Measurements from ENCODE around the gene GPS2. TPM values are rescaled to one million over a fixed set of nuclear protein-coding genes. Genes with fewer than 3 reads are reported as not detected.

The GPS2 gene
- total and polyA plus RNA-seq, 2 donors (not counting 1 experiment from before 2014, with no cell fraction given) = 137 to 225 TPM

GRCh38 chr17:7262935-7263800 lies 52.0 kb downstream of the GPS2 start:
- Histone ChIP-seq H3K36me3 (replicated peaks in 1 of 2; ENCODE audit: control extremely low read depth in 1 of 2, control insufficient read depth in 1 of 2, extremely low read depth in 1 of 2, insufficient read depth in 2 of 2, low read length in 1 of 2) (peaks cover 3 to 14% of the 10 kb centered on the region in 2 experiments), H2AFZ (ENCODE audit: insufficient read depth, low read depth, low read length, poor library complexity, severe bottlenecking) (peak overlapping the region; percentile 77), H3K27me3 (replicated peaks in 1 of 4; ENCODE audit: control extremely low read depth in 1 of 4, control insufficient read depth in 3 of 4, insufficient read depth in 4 of 4, low read length in 3 of 4) (peaks cover 0 to 17% (median 8%) of the 10 kb centered on the region in 4 experiments), H3K79me2 (ENCODE audit: control insufficient read depth, insufficient read depth, low read length) (no peaks in the 10 kb centered on the region), H3K4me2 (replicated peaks; ENCODE audit: low read depth, low read length, poor library complexity, severe bottlenecking) (peak overlapping the region; percentile 99), H3K4me1 (ENCODE audit: control insufficient read depth in 2 of 2, insufficient read depth in 2 of 2, low read length in 2 of 2) (peaks cover 27 to 32% of the 10 kb centered on the region in 2 donors), H3K9ac (ENCODE audit: low read length) (peak overlapping the region; percentile 58), H3K27ac (ENCODE audit: low read length in 2 of 2) (no peak overlapping the region), H4K20me1 (ENCODE audit: control insufficient read depth, insufficient read depth, low read length, poor library complexity, severe bottlenecking) (no peaks in the 10 kb centered on the region), H3K4me3 (ENCODE audit: control extremely low read depth in 1 of 5, extremely low read depth in 1 of 5, insufficient read depth in 1 of 5, low read depth in 2 of 5, low read length in 4 of 5) (peak overlapping the region in 4 of 5 experiments; percentile 20 to 38 (median 35)), H3K9me3 (ENCODE audit: control extremely low read depth in 1 of 3, control insufficient read depth in 2 of 3, insufficient read depth in 1 of 3, low read length in 2 of 3) (peaks cover 0 to 4% (median 0%) of the 10 kb centered on the region in 3 donors)
- ATAC-seq (ENCODE audit: low read depth) (peak; percentile 16), DNase-seq (peak; percentile 51)
- POLR2A ChIA-PET = no interaction called here
- Mint-ChIP-seq H3K27me3 (peaks cover 23% of the 10 kb centered on the region), H3K9me3 (ENCODE audit: insufficient read depth) (no peaks in the 10 kb centered on the region), H3K27ac (peak overlapping the region; percentile 66), H3K4me1 (peaks cover 27% of the 10 kb centered on the region), H3K4me3 (peak overlapping the region; percentile 72)
- TF ChIP-seq, protein P1, sequence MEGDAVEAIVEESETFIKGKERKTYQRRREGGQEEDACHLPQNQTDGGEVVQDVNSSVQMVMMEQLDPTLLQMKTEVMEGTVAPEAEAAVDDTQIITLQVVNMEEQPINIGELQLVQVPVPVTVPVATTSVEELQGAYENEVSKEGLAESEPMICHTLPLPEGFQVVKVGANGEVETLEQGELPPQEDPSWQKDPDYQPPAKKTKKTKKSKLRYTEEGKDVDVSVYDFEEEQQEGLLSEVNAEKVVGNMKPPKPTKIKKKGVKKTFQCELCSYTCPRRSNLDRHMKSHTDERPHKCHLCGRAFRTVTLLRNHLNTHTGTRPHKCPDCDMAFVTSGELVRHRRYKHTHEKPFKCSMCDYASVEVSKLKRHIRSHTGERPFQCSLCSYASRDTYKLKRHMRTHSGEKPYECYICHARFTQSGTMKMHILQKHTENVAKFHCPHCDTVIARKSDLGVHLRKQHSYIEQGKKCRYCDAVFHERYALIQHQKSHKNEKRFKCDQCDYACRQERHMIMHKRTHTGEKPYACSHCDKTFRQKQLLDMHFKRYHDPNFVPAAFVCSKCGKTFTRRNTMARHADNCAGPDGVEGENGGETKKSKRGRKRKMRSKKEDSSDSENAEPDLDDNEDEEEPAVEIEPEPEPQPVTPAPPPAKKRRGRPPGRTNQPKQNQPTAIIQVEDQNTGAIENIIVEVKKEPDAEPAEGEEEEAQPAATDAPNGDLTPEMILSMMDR (IDR thresholded peaks at IDR 0.05) = no peak
- CTCF ChIA-PET = interaction anchor here (0.6 kb wide), 1 partner anchor 49 kb away, joined by 3 read pairs; no protein-coding TSS in a partner anchor
- WGBS (ENCODE audit: insufficient coverage) = 1% methylated on average over 15 of the region's 26 CpGs
- intact Hi-C loops (cut with micrococcal nuclease) = loop anchor here (2.0 kb wide), 1 partner anchor 18 kb away; the partner anchor contains the start of gene SLC2A4

Small RNAs within 50 kb of the gene (small RNA-seq; reads per million reads assigned to genes)
- gene AC026954.2 (ENCODE audit: insufficient read length, low read depth, low replicate concordance) = not detected
- not detected for gene RF00019 (ENCODE audit: insufficient read length, low read depth, low replicate concordance)

Other genes with a start within 250 kb of the GPS2 start
Only the 30 nearest of the 34 such genes appear.
- not detected in 2 replicates for gene ASGR2, start 200.5 kb downstream of the GPS2 start, total RNA-seq
- 0.30 and 1.00 TPM in 2 replicates for gene ASGR2, start 200.5 kb downstream of the GPS2 start, polyA plus RNA-seq
- 0.32 TPM in 1 of 2 replicates, not detected in the other for gene ASGR1, start 136.0 kb downstream of the GPS2 start, total RNA-seq
- 0.43 and 0.46 TPM in 2 replicates for gene ASGR1, start 136.0 kb downstream of the GPS2 start, polyA plus RNA-seq
- gene DLG4, start 95.5 kb downstream of the GPS2 start, total RNA-seq = 12.0 and 12.5 TPM in 2 replicates
- gene DLG4, start 95.5 kb downstream of the GPS2 start, polyA plus RNA-seq = 2.0 and 2.5 TPM in 2 replicates
- 640 and 655 TPM in 2 replicates for gene ACADVL, start 95.4 kb downstream of the GPS2 start, total RNA-seq
- 696 and 903 TPM in 2 replicates for gene ACADVL, start 95.4 kb downstream of the GPS2 start, polyA plus RNA-seq
- 104 and 116 TPM in 2 replicates for gene DVL2, start 80.8 kb downstream of the GPS2 start, total RNA-seq
- gene DVL2, start 80.8 kb downstream of the GPS2 start, polyA plus RNA-seq = 14.6 and 22.5 TPM in 2 replicates
- gene PHF23, start 75.9 kb downstream of the GPS2 start, total RNA-seq = 42.3 and 45.8 TPM in 2 replicates
- gene PHF23, start 75.9 kb downstream of the GPS2 start, polyA plus RNA-seq = 15.7 and 17.6 TPM in 2 replicates
- 350 and 371 TPM in 2 replicates for gene GABARAP, start 72.9 kb downstream of the GPS2 start, total RNA-seq
- gene GABARAP, start 72.9 kb downstream of the GPS2 start, polyA plus RNA-seq = 201 and 323 TPM in 2 replicates
- gene CTDNEP1, start 63.6 kb downstream of the GPS2 start, total RNA-seq = 160 and 162 TPM in 2 replicates
- 108 and 125 TPM in 2 replicates for gene CTDNEP1, start 63.6 kb downstream of the GPS2 start, polyA plus RNA-seq
- 42.2 and 48.0 TPM in 2 replicates for gene ELP5, start 63.1 kb downstream of the GPS2 start, total RNA-seq
- 69.9 and 77.9 TPM in 2 replicates for gene ELP5, start 63.1 kb downstream of the GPS2 start, polyA plus RNA-seq
- gene CLDN7, start 52.9 kb downstream of the GPS2 start, total RNA-seq = 1.2 TPM in 2 replicates
- 5.8 and 10.8 TPM in 2 replicates for gene CLDN7, start 52.9 kb downstream of the GPS2 start, polyA plus RNA-seq
- not detected in 2 replicates for gene SLC2A4, start 33.6 kb downstream of the GPS2 start, total RNA-seq
- gene SLC2A4, start 33.6 kb downstream of the GPS2 start, polyA plus RNA-seq = not detected in 2 replicates
- gene YBX2, start 20.7 kb downstream of the GPS2 start, total RNA-seq = 0.22 TPM in 1 of 2 replicates, not detected in the other
- gene YBX2, start 20.7 kb downstream of the GPS2 start, polyA plus RNA-seq = 0.15 TPM in 1 of 2 replicates, not detected in the other
- gene EIF5A, start 7.7 kb downstream of the GPS2 start, total RNA-seq = 233 and 236 TPM in 2 replicates
- gene EIF5A, start 7.7 kb downstream of the GPS2 start, polyA plus RNA-seq = 576 and 769 TPM in 2 replicates
- gene NEURL4, start 14.0 kb upstream of the GPS2 start, total RNA-seq = 85.2 and 89.2 TPM in 2 replicates
- gene NEURL4, start 14.0 kb upstream of the GPS2 start, polyA plus RNA-seq = 54.6 and 82.6 TPM in 2 replicates
- 371 and 392 TPM in 2 replicates for gene ACAP1, start 21.2 kb upstream of the GPS2 start, total RNA-seq
- gene ACAP1, start 21.2 kb upstream of the GPS2 start, polyA plus RNA-seq = 412 and 471 TPM in 2 replicates
- 13.4 and 15.4 TPM in 2 replicates for gene KCTD11, start 36.8 kb upstream of the GPS2 start, total RNA-seq
- gene KCTD11, start 36.8 kb upstream of the GPS2 start, polyA plus RNA-seq = 3.1 and 4.3 TPM in 2 replicates
- gene TMEM95, start 39.8 kb upstream of the GPS2 start, total RNA-seq = 0.25 TPM in 1 of 2 replicates, not detected in the other
- gene TMEM95, start 39.8 kb upstream of the GPS2 start, polyA plus RNA-seq = not detected in 2 replicates
- gene TNK1, start 65.7 kb upstream of the GPS2 start, total RNA-seq = 10.0 and 11.7 TPM in 2 replicates
- 22.5 and 23.7 TPM in 2 replicates for gene TNK1, start 65.7 kb upstream of the GPS2 start, polyA plus RNA-seq
- 31.1 and 31.6 TPM in 2 replicates for gene PLSCR3, start 79.2 kb upstream of the GPS2 start, total RNA-seq
- gene PLSCR3, start 79.2 kb upstream of the GPS2 start, polyA plus RNA-seq = 82.3 and 122 TPM in 2 replicates
- gene TMEM256, start 88.7 kb upstream of the GPS2 start, total RNA-seq = 64.5 and 67.8 TPM in 2 replicates
- gene TMEM256, start 88.7 kb upstream of the GPS2 start, polyA plus RNA-seq = 29.2 and 65.4 TPM in 2 replicates
- 1.7 and 3.4 TPM in 2 replicates for gene NLGN2, start 92.5 kb upstream of the GPS2 start, total RNA-seq
- 0.52 and 0.68 TPM in 2 replicates for gene NLGN2, start 92.5 kb upstream of the GPS2 start, polyA plus RNA-seq
- not detected in 2 replicates for gene SPEM1, start 105.0 kb upstream of the GPS2 start, total RNA-seq
- not detected in 2 replicates for gene SPEM1, start 105.0 kb upstream of the GPS2 start, polyA plus RNA-seq
- gene SPEM2, start 110.3 kb upstream of the GPS2 start, total RNA-seq = not detected in 2 replicates
- not detected in 2 replicates for gene SPEM2, start 110.3 kb upstream of the GPS2 start, polyA plus RNA-seq
- not detected in 2 replicates for gene SPEM3, start 113.5 kb upstream of the GPS2 start, total RNA-seq
- gene SPEM3, start 113.5 kb upstream of the GPS2 start, polyA plus RNA-seq = not detected in 2 replicates
- gene TMEM102, start 120.1 kb upstream of the GPS2 start, total RNA-seq = 17.7 and 19.1 TPM in 2 replicates
- 5.9 and 10.8 TPM in 2 replicates for gene TMEM102, start 120.1 kb upstream of the GPS2 start, polyA plus RNA-seq
- gene FGF11, start 124.2 kb upstream of the GPS2 start, total RNA-seq = 2.8 and 4.6 TPM in 2 replicates
- 2.7 and 3.3 TPM in 2 replicates for gene FGF11, start 124.2 kb upstream of the GPS2 start, polyA plus RNA-seq
- 6.2 and 6.6 TPM in 2 replicates for gene CHRNB1, start 129.7 kb upstream of the GPS2 start, total RNA-seq
- 5.8 and 7.2 TPM in 2 replicates for gene CHRNB1, start 129.7 kb upstream of the GPS2 start, polyA plus RNA-seq
- gene ZBTB4, start 164.3 kb upstream of the GPS2 start, total RNA-seq = 59.4 and 62.4 TPM in 2 replicates
- gene ZBTB4, start 164.3 kb upstream of the GPS2 start, polyA plus RNA-seq = 16.0 and 19.2 TPM in 2 replicates
- 0.30 TPM in 1 of 2 replicates, not detected in the other for gene SLC35G6, start 166.1 kb upstream of the GPS2 start, total RNA-seq
- gene SLC35G6, start 166.1 kb upstream of the GPS2 start, polyA plus RNA-seq = 0.04 TPM in 1 of 2 replicates, not detected in the other
- 225 and 240 TPM in 2 replicates for gene POLR2A, start 169.0 kb upstream of the GPS2 start, total RNA-seq
- 56.5 and 77.6 TPM in 2 replicates for gene POLR2A, start 169.0 kb upstream of the GPS2 start, polyA plus RNA-seq